NCI-H524 treated with DMSO at 0.1 percent for 48 hours (cell line): ENCODE data around the gene MARCHF2.

Experiments
- DNase-seq: peaks from one replicate; lab custom pipeline; 2025; lab: John Stamatoyannopoulos, UW

Gene MARCHF2

DNA sequence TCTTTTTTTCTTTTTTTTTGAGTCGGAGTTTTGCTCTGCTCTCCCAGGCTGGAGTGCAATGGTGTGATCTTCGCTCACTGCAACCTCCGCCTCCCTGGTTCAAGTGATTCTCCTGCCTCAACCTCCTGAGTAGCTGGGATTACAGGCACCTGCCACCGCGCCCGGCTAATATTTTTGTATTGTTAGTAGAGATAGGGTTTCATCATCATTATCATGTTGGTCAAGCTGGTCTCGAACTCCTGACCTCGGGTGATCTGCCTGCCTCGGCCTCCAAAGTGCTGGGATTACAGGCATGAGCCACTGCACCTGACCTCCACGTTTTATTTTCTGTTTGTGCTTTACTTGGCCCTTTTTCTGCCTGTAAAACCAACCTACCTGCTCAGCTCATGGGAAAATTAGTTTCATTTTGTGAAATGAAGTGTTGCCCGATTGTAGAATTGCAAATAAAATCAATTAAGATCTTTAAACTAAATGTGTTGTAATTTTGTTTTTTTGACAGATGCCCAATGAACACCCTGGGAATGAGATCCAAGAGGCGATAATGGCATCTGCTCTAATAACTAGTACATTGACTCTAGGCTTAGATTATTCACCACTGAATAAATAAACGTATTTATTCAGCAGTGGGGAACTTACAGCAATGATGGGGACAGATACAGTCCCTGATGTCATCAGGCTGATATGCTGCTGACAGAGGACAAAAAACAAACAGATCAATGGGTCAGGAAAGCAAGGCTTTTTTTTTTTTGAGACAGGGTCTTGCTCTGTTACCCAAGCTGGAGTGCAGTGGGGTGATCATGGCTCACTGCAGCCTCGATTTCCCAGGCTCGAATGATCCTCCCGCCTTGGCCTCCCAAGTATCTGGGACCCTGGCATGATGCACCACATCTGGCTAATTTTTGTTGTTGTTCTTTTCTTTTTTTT is 25.2 kb upstream of the MARCHF2 start:
- no peak for DNase-seq

DNA sequence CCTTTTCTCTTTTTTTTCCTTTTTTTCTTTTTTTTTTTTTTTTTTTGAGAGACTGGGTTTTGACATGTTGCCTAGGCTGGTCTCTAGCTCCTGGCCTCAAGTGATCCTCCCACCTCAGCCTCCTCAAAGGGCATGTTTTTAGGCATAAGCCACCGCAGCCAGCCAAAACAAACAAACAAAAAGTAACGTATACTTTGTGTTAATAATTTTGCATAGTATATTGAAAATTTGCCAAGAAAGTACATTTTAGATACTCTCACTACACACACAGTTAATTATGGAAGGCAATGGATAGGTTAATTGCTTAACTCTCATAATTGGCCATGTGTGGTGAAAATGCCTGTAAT is 24.5 kb upstream of the MARCHF2 start:
- no peak for DNase-seq

DNA sequence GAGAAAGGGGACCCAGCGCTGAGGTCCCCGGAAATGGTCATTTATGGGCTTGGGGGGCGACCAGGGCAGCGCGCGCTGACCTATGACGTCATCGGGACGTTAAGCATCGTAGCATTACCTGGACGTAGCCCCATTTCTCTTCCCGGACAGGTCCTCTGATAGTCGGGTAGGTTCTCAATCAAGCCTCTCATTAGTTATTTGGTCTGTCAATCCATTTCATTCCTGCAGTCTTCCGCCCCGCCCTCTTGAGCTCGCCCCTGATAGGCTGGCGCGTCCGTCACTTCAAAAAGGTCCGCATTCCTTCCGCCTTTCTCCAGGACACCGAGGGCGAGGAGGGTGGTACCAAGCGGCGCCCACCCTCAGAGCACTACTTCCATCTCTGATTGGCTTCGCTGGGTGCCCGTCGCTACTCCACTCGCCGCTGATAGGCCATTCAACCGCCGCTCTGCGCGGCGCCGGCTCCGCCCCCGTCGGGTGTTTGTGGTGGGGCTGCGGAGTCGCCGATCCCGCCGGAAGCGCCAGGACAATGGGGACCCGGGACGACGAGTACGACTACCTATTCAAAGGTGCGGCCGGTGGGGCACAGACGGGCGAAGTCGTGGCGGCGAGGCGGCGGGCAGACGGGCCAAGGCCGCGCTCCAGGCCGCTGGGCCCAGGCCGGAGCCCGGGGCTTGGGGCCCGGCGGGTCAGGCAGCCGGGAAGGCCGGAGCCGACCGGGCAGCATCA is 23.1 kb upstream of the MARCHF2 start, which contains the start of gene RAB11B:
TSS of gene RAB11B (plus strand) at position 470 of the 726 bp plus-strand sequence. CDS start at position 527, 57 bp downstream.
- DNase-seq: peak; percentile 100

DNA sequence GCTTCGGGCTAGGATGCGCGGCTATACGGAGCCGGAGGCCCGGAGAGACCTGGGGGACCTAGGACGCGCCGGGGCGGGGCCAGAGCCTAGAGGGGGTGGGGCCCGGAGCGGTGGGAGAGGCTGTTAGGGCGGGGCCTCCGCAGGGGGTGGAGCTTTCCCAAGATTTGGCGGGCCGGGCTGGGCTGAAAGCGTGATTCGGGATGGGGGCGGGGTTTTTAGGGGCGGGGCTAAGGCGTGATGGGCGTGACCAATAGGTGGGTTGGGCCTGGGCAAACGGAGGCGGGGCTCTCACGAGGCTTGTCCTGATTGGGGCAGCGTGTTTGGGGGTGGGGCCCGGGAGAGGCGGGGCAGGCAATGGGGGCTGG is 22.5 kb upstream of the MARCHF2 start:
- no peak for DNase-seq

DNA sequence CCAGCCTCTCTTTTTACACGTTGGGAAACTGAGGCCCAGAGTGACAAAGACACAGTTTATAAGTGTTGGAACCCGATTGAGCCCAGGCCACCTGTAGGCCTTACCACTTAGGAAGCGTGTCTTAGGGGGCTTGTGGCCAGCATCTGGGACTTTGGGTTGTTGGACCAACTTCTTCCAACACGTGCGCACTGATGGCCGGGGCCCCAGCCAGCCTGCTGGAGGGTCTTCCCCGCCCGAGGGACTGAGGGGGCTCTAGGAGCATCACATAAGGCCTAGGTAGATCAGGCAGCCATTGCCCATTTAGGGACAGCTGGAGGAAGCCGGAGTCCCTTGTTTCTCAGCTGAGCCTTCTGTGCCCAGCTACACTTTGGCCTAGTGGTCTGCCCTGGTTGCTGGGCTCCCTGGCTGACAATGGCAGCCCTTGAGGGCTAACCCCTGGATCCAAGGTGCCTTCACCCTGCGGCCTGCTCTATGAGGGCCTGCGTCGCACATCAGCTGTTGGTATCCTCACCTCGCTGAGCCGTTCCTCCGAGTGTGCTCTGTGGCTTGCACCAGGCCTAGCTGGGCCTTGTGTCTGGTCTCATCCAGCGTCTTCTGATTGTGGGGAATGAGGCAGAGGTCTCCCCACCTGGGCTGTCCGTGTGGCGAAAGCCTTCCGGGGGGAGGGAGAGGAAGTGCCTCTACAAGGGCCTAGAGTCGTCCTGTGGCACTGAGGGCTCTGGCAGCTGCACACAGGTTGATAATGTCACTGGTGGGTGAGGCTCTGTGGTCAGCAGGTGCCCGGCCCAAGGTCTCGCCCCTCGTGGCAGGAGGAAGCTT is 21.7 kb upstream of the MARCHF2 start:
- no peak for DNase-seq

DNA sequence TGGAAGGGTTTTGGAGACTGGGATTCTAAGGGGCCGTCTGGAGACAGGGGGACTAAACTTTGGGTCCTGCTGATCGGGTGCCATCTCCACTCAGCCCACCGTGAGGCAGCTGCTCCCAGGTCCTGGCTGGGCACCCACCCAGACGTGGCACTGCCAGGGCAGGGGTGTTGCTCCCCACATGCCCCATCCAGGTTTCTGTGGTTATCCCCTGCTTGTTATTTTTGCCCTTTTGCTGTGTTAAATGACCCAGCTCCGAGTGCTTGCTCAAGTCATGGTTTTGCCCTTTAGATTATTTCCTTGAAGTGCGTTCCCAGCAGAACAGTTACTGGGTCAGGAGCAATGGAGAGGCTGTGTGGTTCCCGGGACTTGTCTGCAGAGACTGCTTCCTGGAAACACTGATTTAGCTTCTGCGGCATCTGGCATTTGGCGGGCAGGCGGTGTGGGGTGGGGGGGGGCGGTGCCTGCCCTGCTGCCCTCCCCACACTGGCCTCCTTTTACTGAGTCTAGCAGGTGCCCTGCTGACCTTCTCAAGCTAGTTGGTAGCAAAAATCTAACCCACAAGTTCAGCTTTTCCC is 21.0 kb upstream of the MARCHF2 start:
- no peak for DNase-seq

DNA sequence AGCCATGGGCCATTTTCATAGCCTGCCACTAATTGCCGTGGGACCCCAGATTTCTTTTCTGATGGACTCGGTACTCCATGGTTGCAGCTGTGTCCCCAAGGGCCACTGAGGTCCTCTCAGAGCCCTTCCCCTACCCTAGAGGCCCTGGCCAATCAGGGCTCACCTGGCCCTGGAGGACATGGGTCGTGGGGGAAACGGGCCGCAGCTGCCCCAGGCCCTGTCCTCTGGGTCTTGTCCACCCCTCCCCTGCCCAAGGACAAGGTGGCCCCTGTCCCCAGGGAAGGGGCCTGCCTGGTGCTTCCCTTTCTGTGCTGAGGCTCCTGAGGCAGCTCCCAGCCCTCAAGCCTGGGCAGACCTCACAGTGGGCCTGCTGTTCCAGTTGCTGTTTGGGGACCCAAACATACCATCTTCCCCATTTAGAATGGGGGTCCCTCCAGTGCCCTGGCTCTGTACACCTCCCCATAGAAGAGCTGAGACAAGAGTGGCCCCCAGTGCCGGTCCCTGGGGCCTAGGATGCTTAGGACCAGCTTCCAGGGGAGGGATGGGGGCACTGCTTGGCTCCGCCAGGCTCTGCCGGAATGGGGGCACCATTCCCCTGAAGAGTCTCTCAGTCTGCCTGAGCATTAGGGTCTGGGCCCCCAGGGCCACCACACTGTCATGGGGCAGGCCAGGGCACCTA is 19.8 kb upstream of the MARCHF2 start:
- DNase-seq: no peak

DNA sequence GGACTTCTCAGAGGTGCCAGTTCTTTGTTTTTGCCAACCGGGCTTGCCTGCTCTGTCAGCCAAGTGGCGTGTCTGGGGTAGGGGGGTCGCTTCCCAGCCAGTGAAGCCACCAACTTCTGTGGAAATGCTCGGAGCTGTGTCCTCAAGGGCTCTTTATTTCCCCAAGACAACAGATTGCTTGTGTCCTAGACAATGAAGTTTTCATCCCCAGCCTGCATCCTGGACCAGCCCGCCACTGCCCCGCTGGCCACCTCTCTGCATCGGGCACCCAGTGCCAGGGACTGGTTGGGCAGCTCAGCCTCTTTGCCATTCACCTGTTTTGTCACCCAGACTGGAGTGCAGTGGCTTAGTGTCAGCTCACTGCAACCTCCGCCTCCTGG is 19.2 kb upstream of the MARCHF2 start:
- DNase-seq: no peak

DNA sequence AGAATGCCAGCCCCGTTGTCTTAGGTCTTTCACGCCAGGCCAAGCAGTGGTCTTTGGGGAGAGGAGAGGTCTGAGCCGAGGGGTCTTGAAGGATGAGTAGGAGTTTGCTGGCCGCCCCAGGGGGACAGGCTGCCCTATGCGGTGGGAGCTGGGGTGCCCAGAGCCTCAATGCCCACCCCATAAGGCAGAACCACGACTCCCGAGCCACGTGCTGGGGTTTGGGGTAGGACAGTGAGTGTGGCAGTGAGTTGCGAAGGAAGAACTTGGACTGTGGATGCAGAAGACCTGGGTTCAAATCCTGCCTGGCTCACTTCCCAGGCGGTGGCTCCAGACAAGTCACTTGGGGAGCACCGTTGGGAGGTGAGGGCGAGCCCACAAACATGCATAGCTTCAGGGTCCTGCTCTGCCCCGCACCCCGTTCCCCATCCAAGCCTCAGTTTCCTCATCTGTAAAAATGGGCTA is 17.5 kb upstream of the MARCHF2 start:
- no peak for DNase-seq

DNA sequence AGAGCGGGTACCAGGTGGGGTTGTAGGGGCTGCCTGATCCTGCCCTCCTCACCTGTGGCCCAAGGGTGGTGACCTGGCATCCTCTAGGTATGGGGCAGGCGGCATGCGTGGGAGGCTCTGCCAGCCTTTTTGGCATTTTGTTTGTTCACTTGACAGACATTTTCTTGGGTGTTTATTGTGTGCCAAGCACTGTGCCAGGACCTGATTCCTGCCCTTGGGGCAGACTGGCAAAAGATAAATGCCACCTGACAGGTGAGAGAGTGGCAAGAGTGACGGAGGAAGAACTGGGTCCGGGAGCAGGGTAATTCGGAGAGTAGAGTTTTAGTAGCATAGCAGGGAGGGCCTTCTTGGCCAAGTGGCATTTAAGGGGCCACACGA is 16.9 kb upstream of the MARCHF2 start:
- no peak for DNase-seq

DNA sequence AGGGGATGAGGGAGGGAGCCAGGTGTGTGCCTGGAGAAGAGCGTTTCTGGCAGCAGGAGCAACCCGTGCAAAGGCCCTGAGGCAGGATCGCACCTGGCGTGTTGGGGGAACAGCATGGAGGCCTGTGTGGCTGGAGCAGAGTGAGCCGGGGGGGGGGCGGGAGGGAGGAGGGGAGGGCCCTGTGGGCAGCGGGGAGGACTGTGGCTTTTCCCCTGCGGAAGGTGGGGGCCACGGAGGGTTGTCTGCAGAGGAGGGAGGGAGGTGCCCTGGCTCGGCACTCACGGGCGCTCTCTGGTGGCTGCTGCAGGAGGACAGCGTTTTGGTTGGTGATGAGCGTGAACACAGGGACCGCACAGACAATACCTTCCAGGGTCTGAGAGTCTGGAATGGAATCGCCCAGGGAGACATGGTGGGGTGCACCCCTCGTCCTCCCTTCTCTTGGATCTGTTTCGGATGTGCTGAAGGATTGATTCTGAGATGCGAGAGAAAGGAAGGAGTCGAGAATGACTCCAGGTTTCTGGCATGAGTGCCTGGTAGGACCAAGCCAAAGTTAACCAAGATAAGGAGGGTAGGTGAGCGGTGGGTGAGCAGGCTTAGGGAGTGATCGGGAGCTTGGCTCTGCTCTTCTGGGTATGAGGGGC is 16.4 kb upstream of the MARCHF2 start:
- DNase-seq: no peak

DNA sequence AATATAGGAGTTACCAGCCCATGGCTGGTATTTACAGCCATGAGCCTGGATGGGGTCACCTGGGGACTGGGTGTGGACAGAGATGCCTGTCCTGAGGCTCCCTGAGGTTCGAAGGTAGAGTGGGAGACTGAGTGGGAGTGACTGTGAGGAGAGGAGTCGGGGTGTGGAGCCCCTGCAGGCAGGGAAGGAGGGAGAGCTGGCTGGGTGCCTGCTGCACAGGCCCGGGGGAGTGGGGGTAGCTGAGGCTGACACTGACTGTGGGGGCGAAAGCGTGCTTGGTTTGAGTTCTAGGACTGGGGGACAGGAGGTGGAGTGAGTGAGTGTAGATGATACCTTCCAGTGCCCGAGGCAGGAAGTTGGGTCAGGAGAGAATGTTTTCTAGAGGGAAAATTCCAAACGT is 15.8 kb upstream of the MARCHF2 start:
- no peak for DNase-seq

DNA sequence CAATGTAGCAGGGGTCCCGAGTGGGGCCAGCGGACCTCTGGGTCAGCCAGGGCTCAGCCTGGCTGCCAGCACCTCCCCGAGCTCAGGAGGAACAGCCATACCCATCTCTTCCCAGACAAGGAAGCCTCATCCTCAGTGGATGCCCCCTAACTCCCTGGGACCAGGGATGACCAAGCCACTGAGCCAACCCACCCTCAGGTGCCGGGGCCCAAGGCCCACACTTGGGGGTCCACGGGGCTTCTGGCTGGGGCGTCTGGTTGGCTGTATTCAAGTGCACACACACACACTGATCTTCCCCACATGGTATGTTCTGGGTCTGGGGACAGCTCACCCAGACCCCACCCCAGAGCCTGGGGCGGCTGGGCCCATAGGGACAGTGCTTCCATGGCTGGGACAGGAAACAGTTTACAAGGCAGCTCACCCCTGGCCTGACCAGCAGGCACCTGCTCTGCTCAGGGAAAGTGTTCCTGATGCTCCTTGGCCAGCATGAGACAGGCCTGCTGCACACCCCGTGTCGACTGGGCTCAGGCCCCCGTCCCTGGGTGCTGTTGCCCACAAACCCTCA is 15.3 kb upstream of the MARCHF2 start:
- no peak for DNase-seq

DNA sequence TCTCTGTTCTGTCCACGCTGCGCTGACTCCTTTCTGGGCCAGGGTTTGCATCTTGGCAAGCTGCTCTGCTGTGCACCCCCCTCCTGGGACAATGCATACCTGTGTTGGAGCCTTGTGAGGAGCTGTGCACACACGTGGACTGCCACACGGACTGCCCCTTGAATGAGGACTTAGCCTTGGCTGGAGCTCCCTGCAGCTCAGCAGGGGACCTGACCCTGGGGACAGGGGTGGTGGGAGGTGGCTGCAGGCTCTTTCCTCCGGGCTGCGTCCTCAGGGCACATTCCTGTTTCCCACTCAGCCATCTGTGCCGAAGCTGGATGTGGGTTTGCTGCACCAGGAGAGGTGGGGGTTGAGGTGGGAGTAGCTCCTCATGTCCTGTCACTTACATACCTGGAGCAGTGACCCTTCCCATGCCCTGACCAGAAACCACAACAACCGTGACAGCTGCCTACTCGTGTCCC is 14.8 kb upstream of the MARCHF2 start:
- no peak for DNase-seq

DNA sequence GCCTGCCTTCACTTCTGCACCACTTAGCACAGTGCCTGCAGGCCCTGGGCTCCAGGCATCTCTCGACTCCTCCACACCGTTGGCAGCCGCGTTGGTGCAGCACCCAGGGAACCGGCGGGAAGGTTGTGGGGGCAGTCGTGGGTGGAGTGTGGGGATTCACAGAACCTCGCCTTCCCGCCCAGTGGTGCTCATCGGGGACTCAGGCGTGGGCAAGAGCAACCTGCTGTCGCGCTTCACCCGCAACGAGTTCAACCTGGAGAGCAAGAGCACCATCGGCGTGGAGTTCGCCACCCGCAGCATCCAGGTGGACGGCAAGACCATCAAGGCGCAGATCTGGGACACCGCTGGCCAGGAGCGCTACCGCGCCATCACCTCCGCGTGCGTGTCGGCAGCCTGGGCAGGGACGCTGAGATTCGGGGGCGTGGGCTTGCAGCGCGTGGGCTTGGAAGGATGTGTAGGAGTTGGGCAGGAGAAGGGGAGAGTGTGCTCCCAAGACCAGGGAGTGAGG is 13.4 kb upstream of the MARCHF2 start:
- DNase-seq: no peak

DNA sequence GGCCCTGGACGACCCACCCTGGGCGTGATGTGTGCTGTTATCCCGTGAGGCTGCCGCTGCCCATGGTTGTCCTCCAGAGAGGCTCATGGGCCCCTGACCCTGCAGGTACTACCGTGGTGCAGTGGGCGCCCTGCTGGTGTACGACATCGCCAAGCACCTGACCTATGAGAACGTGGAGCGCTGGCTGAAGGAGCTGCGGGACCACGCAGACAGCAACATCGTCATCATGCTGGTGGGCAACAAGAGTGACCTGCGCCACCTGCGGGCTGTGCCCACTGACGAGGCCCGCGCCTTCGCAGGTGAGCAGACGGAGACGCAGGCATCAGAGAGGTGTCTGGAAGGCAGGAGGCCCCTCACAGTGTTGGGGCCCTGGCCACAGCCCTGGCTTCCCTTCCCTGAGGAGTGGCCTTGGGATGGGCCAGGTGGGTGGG is 11.1 kb upstream of the MARCHF2 start:
- no peak for DNase-seq

DNA sequence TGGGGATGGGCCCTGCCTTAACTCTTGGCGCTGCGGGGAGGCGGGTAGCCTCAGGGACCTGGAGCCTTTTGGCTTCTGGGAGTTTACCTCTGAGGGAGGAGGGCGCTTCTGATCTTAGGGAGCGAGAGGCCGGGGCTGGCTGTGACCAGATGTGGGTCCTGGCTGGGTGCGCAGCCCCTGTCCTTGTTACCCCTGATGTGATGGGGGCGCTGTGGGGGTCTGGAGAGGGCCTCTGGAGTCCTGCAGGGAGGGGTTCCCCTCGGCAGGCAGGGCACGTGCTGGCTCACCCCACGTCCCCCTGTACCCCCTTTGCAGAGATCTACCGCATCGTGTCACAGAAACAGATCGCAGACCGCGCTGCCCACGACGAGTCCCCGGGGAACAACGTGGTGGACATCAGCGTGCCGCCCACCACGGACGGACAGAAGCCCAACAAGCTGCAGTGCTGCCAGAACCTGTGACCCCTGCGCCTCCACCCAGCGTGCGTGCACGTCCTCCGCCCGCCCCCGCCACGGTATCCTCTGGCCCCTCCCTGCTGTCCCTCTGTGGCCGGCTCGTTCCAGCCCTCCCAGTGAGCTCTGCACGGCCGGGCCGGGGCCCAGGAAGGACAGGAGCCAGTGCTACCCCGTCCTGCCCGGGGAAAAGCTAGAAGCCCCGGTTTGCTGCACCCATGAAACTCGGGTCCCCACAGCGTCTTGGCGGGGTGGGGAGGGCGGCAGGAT is 9.8 kb upstream of the MARCHF2 start:
- DNase-seq: no peak

DNA sequence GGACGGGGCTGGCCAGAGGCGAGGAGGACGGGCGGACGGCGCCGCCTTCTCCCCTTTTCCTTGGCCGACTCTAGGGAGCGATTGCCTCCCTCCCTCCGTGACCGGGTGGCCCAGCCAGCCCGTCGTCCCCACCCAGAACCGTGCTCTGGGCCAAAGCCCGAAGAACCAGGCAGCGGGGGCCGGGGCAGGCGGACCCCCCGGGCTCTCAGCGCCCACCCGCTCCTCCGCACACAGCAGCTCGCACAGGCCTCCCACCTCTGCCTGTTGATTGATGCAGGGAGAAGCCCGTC is 9.3 kb upstream of the MARCHF2 start:
- DNase-seq: no peak

DNA sequence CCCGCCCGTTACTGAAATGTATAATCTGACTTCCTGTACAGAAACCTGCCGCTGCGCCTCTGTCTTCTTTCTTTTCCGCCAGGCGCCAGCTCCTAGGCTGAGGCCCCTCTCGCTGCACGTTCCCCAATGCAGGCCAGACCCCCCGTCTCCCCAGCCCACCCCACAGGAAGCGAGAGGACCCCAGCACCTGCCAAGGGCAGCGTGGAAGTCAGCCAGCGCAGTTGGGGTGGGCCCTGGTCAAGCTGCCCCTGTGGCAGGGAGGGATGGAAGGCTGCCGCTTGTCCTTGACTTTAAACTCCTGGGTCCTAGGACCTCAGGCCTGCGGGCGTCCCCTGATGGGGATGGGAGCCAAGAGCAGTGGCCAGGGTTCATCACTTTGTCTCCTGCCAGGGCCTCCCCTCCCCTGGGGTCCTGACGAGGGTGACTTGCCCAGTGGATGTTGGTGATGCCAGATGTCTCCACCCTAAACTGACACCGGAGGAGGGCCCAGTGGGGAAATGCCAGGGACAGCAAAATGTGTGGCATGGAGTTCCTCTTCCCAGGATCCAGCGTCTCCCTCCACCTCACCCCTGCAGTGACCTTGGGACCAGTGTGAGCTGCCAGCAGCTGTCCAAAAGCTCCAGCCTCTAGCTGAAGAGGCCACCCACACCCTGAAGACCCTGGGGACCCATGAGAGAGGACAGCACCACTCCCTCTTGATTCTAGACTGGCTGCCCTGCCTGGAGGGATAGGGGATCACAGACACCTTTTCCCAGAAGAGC is 8.5 kb upstream of the MARCHF2 start:
- no peak for DNase-seq
